Measurements from ENCODE around the gene USP33. TPM values are rescaled to one million over a fixed set of nuclear protein-coding genes. Genes with fewer than 3 reads are reported as not detected.

The USP33 gene
- total and polyA plus RNA-seq, 2 of the 13 experiments (the other 11 are each of a cell fraction or from before 2014, with no cell fraction given): 32.0 to 49.1 TPM

DNA sequence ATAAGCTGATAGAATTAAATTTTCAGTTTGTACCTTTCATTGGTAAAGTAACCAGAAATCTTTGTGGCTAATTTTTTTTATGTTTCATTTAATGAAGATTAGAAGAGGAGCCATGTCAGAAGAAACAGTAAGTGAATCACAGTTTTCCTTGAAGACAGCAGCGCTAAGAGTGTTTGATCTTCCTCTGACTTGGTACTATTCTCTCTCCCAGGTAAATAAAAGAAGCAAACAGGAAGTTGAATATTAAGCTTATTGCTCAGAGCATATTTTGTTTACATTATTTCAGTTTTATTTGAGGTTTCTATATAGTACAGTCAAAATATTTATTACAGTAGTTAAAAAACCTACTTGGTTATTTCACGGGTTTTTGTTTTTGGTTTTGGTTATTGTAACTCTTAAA is 23.5 kb upstream of the USP33 start (continued):
- TF ChIP-seq ZNF33A (CRISPR knock-in tag; IDR thresholded peaks at IDR 0.05; ENCODE audit: borderline replicate concordance) (no peak), ASH2L (IDR thresholded peaks at IDR 0.05; ENCODE audit: insufficient read length, low read depth, low read length) (no peak)

DNA sequence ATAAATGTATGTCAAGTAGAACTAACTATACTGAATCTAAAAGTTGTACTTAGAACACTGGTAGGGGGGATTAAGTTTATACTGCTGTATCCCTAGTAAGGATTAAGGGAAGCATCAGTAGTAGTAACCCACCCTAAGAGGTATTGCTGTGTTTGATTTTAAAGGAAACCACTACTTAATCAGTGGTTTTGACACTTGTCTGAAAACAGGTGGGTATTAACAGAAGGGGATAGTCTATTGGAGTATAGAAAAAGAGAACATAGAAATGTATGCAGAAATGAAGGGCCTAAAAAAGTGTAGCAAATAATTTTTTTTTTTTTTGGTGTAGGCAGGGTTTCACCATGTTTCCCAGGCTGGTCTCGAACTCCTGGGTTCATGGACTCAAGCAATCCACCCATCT is 22.0 kb upstream of the USP33 start:
- CTCF ChIA-PET (ENCODE audit: low intra/inter-chr PET ratio, low total read pairs): no interaction called here
- Histone ChIP-seq H4K20me1 (ENCODE audit: insufficient read depth, low read length) (no peaks in the 10 kb centered on the region), H3K79me2 (ENCODE audit: insufficient read depth, low read length) (peaks cover 13% of the 10 kb centered on the region), H2AFZ (ENCODE audit: low read length) (no peak overlapping the region), H3K36me3 (replicated peaks in 1 of 2; ENCODE audit: control insufficient read depth in 1 of 2, insufficient read depth in 2 of 2, low read length in 2 of 2) (0 out of 5 replicates have a peak, but pooled peaks cover 0 to 8% of the 10 kb centered on the region in 2 experiments), H3K27me3 (ENCODE audit: control insufficient read depth in 1 of 2, insufficient read depth in 2 of 2, low read length in 2 of 2) (no peaks in the 10 kb centered on the region; a peak in 1 of 5 replicates), H3K9me3 (ENCODE audit: low read length) (no peaks in the 10 kb centered on the region), H3K9ac (ENCODE audit: insufficient read depth, low read depth, low read length) (no peak overlapping the region), H3K27ac (ENCODE audit: extremely low read length, insufficient read depth, low read length) (no peak overlapping the region), H3K4me2 (ENCODE audit: low read depth, low read length) (no peak overlapping the region), H3K4me3 (replicated peaks in 1 of 3; ENCODE audit: insufficient read depth in 1 of 3, low read depth in 2 of 3, low read length in 3 of 3) (no peak overlapping the region), H3K4me1 (ENCODE audit: insufficient read depth, low read length) (peaks cover 20% of the 10 kb centered on the region; the same call in 1 of the 2 replicates)
- no peak for FAIRE-seq
- in situ Hi-C loops (cut with HindIII; ENCODE audit: extremely low pct_ligation_motif_present, low pct_unique_long_range_greater_than_20kb) (loop anchor here (10.0 kb wide), 1 partner anchor 63 kb away; no protein-coding TSS in a partner anchor), intact Hi-C loops (cut with micrococcal nuclease; ENCODE audit: unreplicated experiment) (no loop called here)
- TF ChIP-seq MAFF (IDR thresholded peaks at IDR 0.05; ENCODE audit: low read depth, low read length) (no peak), ZZZ3 (CRISPR knock-in tag; IDR thresholded peaks at IDR 0.05; ENCODE audit: borderline replicate concordance) (no peak), ZSCAN20 (CRISPR knock-in tag; IDR thresholded peaks at IDR 0.05; ENCODE audit: borderline replicate concordance) (no peak), TP53 (CRISPR knock-in tag; conservative IDR thresholded peaks at IDR 0.05) (no peak), JDP2 (CRISPR knock-in tag; IDR thresholded peaks at IDR 0.05; ENCODE audit: borderline replicate concordance) (no peak)
- DNase-seq (ENCODE audit: low spot score): no peak
- POLR2A ChIA-PET: no interaction called here
- WGBS (ENCODE audit: low lambda C conversion rate): 86% methylated on average over 1 of the region's 1 CpG
- no TSS peak for BruUV-seq (replicated peaks)
- no peak for ATAC-seq
